ENCODE measurements around the gene TMTC2. TPM values are rescaled to one million over a fixed set of nuclear protein-coding genes. Genes with fewer than 3 reads are reported as not detected.

Gene TMTC2
- total and polyA plus RNA-seq, 2 donors from 2014 or later: 6.0 to 32.9 TPM

DNA sequence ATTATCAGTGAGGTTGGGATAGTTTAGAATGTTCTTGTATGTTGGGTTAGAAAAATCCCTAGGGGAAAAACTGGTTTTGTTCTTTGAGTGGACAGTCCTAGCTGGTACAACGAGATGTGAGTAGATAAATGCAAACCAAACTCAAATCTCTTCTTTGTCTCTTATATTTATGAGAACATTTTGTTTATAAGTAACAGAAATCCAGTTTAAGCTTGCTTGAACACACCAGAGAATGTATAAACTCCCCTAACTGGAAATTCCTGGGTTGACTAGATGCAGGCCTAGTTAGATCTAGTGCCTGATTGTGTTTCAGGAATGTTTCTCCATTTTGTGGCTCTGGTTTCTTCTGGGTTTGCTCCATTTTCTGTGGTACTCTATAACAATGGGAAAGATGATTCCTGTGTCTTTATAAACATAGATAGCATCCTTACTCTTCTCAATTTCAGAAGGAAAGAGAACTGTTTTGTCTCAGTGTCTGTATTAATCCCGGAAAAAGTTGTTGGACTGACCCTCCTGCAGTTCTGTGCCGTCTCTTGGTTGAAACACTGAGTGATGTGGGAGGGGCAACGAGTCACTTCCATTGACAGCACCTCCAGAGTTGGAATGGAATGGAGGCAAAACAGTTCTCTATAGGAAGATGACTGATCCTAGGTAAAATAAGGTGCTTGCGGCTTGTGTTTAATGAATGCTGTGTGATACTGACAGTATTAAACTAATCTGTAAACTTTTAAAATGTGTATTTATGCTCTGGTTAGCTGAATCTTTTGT is 244.8 kb downstream of the TMTC2 start:
- no peaks in the 10 kb centered on the region for H3K9me3 ChIP-seq (ENCODE audit: control insufficient read depth in 2 of 3, insufficient read depth in 1 of 3, low read length in 3 of 3)
- no peak overlapping the region for H3K9ac ChIP-seq (ENCODE audit: low read length in 3 of 3)
- peak in 2 of 5 donors; percentile 66 for DNase-seq
- no peak for FAIRE-seq
- H3K27me3 ChIP-seq (ENCODE audit: control insufficient read depth, insufficient read depth, low read length): no peaks in the 10 kb centered on the region
- H3K36me3 ChIP-seq (ENCODE audit: control insufficient read depth in 2 of 3, insufficient read depth in 3 of 3, low read length in 3 of 3): no peaks in the 10 kb centered on the region
- H3K4me1 ChIP-seq (ENCODE audit: control insufficient read depth in 2 of 3, insufficient read depth in 2 of 3, low read depth in 1 of 3, low read length in 3 of 3): no peaks in the 10 kb centered on the region
- H3K4me3 ChIP-seq (ENCODE audit: low read length in 3 of 3): no peak overlapping the region
- intact Hi-C loops (cut with DNase I): no loop called here
- no peak overlapping the region for H3K27ac ChIP-seq (ENCODE audit: low read depth in 2 of 2, low read length in 2 of 2)
- TF ChIP-seq, protein P1, sequence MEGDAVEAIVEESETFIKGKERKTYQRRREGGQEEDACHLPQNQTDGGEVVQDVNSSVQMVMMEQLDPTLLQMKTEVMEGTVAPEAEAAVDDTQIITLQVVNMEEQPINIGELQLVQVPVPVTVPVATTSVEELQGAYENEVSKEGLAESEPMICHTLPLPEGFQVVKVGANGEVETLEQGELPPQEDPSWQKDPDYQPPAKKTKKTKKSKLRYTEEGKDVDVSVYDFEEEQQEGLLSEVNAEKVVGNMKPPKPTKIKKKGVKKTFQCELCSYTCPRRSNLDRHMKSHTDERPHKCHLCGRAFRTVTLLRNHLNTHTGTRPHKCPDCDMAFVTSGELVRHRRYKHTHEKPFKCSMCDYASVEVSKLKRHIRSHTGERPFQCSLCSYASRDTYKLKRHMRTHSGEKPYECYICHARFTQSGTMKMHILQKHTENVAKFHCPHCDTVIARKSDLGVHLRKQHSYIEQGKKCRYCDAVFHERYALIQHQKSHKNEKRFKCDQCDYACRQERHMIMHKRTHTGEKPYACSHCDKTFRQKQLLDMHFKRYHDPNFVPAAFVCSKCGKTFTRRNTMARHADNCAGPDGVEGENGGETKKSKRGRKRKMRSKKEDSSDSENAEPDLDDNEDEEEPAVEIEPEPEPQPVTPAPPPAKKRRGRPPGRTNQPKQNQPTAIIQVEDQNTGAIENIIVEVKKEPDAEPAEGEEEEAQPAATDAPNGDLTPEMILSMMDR (IDR thresholded peaks at IDR 0.05; ENCODE audit: borderline replicate concordance, extremely low read depth, insufficient read depth): no peak

DNA sequence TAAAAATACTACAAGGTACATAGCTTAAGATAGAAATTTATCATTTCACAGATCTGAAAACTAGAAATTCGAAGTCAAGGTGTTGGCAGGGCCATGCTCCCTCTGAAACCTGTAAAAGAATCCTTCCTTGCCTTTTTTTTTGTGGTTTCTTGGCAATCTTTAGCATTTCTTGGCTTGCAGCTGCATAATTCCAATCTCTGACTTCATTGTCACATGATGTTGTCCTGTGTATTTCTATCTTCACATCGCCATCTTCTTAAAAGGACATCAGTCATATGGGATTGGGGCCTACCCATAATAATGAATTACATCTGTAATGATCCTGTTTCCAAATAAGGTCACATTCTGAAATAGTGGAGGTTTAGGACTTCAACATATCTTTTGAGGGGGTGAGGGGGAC is 250.4 kb downstream of the TMTC2 start:
- intact Hi-C loops (cut with DNase I): no loop called here

DNA sequence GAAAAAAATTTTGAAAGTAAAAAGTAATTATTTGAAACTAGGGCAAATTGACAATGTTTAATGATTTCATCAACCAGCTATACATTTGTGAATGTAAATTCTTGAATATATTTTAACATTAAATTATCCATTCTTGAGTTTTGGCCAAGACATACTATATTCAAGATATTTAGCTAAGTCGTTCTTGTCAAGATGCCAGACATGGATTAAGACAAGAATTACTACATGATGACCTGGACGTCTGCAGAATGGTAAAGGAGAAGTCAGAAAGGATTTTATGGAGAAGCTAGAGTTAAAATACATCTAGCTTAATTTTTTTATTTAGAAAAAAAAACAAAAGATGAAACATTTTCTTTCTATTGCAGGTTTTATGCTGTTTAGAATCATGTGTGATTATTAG is 255.8 kb downstream of the TMTC2 start:
- no peak overlapping the region for H3K27ac ChIP-seq (ENCODE audit: low read depth in 2 of 2, low read length in 2 of 2)
- H3K9me3 ChIP-seq (ENCODE audit: control insufficient read depth in 2 of 3, insufficient read depth in 1 of 3, low read length in 3 of 3): no peaks in the 10 kb centered on the region
- intact Hi-C loops (cut with DNase I): no loop called here
- H3K36me3 ChIP-seq (ENCODE audit: control insufficient read depth in 2 of 3, insufficient read depth in 3 of 3, low read length in 3 of 3): no peaks in the 10 kb centered on the region
- H3K9ac ChIP-seq (ENCODE audit: low read length in 3 of 3): no peak overlapping the region
- no peak overlapping the region for H3K4me3 ChIP-seq (ENCODE audit: low read length in 3 of 3)
- DNase-seq (no peak), FAIRE-seq (no peak)
- no peaks in the 10 kb centered on the region for H3K27me3 ChIP-seq (ENCODE audit: control insufficient read depth, insufficient read depth, low read length)
- TF ChIP-seq, protein P1 (IDR thresholded peaks at IDR 0.05; ENCODE audit: borderline replicate concordance, extremely low read depth, insufficient read depth): no peak
- no peaks in the 10 kb centered on the region for H3K4me1 ChIP-seq (ENCODE audit: control insufficient read depth in 2 of 3, insufficient read depth in 2 of 3, low read depth in 1 of 3, low read length in 3 of 3)

More for the DNA sequence above, 250.4 kb downstream of the TMTC2 start:
- Histone ChIP-seq H3K27me3 (ENCODE audit: control insufficient read depth, insufficient read depth, low read length) (no peaks in the 10 kb centered on the region), H3K9me3 (ENCODE audit: control insufficient read depth in 2 of 3, insufficient read depth in 1 of 3, low read length in 3 of 3) (no peaks in the 10 kb centered on the region), H3K4me1 (ENCODE audit: control insufficient read depth in 2 of 3, insufficient read depth in 2 of 3, low read depth in 1 of 3, low read length in 3 of 3) (no peaks in the 10 kb centered on the region), H3K9ac (ENCODE audit: low read length in 3 of 3) (no peak overlapping the region), H3K36me3 (ENCODE audit: control insufficient read depth in 2 of 3, insufficient read depth in 3 of 3, low read length in 3 of 3) (no peaks in the 10 kb centered on the region), H3K4me3 (ENCODE audit: low read length in 3 of 3) (no peak overlapping the region), H3K27ac (ENCODE audit: low read depth in 2 of 2, low read length in 2 of 2) (no peak overlapping the region)
- TF ChIP-seq, protein P1 (IDR thresholded peaks at IDR 0.05; ENCODE audit: borderline replicate concordance, extremely low read depth, insufficient read depth): no peak
- FAIRE-seq: no peak
- no peak for DNase-seq
